ENCODE data around the gene SLC19A1.

- TF ChIP-seq CTCF (IDR thresholded peaks at IDR 0.05; ENCODE audit: low read length) (no peak), EZH2 (optimal IDR thresholded peaks at IDR 0.05; ENCODE audit: low read depth, low read length) (no peak), EZH2phosphoT487 (IDR thresholded peaks at IDR 0.05; ENCODE audit: low read length) (no peak)
Observed at GRCh38 chr21:45511007-45511406, 31.2 kb downstream of the SLC19A1 start.

Data from MM.1S (cell line).